HUES48 (cell line): ENCODE results near the gene PLEKHH1.
"Not testable (repeated sequence)": the region's sequence is repeated elsewhere in the genome, so short reads cannot be mapped to it uniquely, and the experiment has no call there.

Experiments used
- H3K27ac ChIP-seq: one replicate; pipeline ENCODE4 v1.7.0; 2013; ENCODE audit warnings: low read depth, low read length, inconsistent platforms
- H3K27me3 ChIP-seq: 2 replicates; pipeline ENCODE4 v1.6.1; 2013; ENCODE audit warnings: mild to moderate bottlenecking, low read length; ENCODE audit not compliant: control insufficient read depth, insufficient read depth
- H3K36me3 ChIP-seq: 2 replicates; pipeline ENCODE4 v1.6.1; 2013; ENCODE audit warnings: low read length; ENCODE audit not compliant: control insufficient read depth, insufficient read depth
- H3K4me1 ChIP-seq: 2 replicates; pipeline ENCODE4 v1.6.1; 2013; ENCODE audit warnings: mild to moderate bottlenecking, low read length; ENCODE audit not compliant: control insufficient read depth, insufficient read depth
- H3K4me3 ChIP-seq: 2 replicates; pipeline ENCODE4 v1.5.1; 2013; ENCODE audit warnings: mild to moderate bottlenecking, low read depth, low read length
- H3K9ac ChIP-seq: 2 replicates; pipeline ENCODE4 v1.6.1; 2013; ENCODE audit warnings: mild to moderate bottlenecking, low read depth, low read length, moderate library complexity
- H3K9me3 ChIP-seq: 2 replicates; pipeline ENCODE4 v1.6.1; 2013; ENCODE audit warnings: low read length; ENCODE audit not compliant: control insufficient read depth, insufficient read depth

The PLEKHH1 gene

DNA sequence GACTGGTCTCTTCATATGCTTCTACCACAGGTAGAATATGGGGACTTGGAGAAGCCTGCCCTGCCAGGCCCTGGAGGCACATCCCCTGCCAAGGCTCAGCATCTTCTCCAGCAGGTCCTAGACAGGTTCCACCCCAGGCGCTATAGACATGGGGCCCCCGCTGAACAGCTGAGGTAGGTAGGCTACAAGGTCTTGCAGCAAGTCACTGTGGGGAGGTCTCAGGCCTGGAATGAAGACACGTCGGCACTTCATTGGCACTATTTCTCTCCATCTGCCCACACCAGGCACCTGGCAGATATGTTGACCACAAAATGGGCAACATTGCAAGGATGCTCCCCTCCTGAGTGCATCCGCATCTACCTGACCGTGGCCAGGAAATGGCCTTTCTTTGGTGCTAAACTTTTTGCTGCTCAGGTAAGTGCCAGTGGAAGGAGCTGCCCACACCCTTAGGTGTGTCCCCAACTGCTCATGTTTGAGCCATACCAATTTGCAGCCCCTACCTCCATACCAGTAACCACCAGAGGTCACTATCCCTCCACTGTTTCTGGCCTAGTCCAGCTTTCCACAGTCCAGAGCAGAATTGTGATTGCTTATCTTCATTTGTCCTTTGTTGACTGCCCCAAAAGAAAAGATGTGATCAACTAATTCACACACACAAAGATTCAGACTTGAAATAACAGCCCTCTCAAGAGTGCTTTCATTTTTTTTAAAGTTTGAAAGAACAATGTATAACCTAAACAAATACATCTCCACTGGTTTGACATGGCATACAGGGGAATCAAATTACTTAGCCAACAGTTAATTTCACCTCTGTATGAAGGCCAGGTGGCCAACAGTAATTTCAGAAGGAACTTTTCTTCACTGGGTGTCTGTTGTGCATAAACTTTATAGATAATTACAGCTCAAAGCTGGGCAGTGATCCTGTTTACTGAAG lies 50.9 kb downstream of the PLEKHH1 start:
- no peaks in the 10 kb centered on the region for H3K27me3 ChIP-seq
- H3K27ac ChIP-seq, result no peak overlapping the region
- no peak overlapping the region for H3K9ac ChIP-seq
- no peak overlapping the region for H3K4me3 ChIP-seq
- no peaks in the 10 kb centered on the region for H3K9me3 ChIP-seq
- no peaks in the 10 kb centered on the region for H3K4me1 ChIP-seq
- H3K36me3 ChIP-seq, result peaks cover 65% of the 10 kb centered on the region

DNA sequence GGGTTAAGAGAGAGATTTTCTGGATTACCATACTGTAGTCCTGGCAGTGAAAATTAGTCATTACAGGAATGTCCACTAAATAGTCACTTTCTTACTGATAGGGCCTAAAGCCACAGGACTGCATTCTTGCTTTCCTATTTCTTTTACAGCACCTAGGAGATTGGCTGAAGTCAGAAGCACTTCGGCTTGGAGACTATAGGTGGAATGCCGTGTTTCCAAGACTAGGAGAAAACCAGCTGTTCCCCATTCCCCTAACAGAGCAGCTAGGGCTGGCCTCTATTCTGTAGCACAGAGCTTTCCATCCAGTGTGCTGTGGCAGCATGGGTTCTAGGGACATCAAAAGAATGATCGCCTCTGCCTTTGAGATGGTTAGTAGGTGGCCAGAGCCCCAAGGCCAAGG lies 51.9 kb downstream of the PLEKHH1 start:
- no peaks in the 10 kb centered on the region for H3K27me3 ChIP-seq
- no peak overlapping the region for H3K27ac ChIP-seq
- H3K9ac ChIP-seq, result no peak overlapping the region
- no peaks in the 10 kb centered on the region for H3K4me1 ChIP-seq
- H3K4me3 ChIP-seq, result no peak overlapping the region
- peaks cover 63% of the 10 kb centered on the region for H3K36me3 ChIP-seq
- no peaks in the 10 kb centered on the region for H3K9me3 ChIP-seq

DNA sequence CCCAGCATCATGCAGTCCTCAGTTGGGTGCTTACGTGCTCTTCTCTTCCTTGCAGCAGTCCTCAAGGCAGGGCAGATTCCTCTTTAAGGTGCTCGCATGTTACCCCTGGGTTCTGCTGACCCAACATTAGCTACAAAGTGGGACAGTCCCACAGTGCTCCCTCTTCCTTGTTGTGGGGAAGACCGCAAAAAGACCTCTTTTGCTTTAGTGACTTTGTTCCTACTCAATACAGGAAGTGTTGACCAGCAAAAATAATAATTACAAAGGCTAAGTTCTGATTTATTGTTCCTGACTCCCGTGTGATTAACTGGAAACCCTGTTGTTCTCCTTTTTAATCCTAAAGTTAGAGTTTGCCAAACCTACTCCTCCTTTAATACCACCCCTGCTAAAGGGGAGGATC lies 53.3 kb downstream of the PLEKHH1 start:
- peaks cover 52% of the 10 kb centered on the region for H3K36me3 ChIP-seq
- no peaks in the 10 kb centered on the region for H3K4me1 ChIP-seq
- no peak overlapping the region for H3K4me3 ChIP-seq
- no peak overlapping the region for H3K27ac ChIP-seq
- H3K27me3 ChIP-seq, result no peaks in the 10 kb centered on the region
- no peaks in the 10 kb centered on the region for H3K9me3 ChIP-seq
- H3K9ac ChIP-seq, result no peak overlapping the region

DNA sequence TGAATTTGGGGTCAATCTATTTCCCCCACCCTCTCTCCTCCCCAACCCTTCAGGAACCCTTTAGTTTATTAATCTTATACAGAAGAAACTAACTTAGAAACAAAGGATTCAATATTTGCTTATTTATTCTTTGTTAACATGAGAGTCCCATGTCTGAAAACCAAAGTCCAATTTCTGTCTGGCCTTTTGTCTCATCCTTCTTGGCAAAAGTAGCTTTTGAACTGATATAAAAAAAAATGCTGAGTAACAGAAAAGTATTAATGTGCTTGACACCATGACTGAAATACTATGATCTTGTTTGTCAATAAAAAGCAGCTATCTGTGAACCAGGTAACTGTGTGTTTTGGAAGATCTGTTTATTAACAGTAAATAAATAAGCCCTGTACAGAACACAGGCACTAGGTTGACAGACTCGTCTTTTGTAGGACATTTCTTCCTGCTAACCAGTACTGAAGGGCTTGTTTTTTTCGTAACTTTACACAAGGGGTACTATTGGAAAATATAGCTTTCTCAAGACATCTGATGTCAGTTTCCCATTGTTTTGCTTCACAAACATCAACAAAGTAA lies 56.2 kb downstream of the PLEKHH1 start:
- peaks cover 44% of the 10 kb centered on the region for H3K36me3 ChIP-seq
- no peak overlapping the region for H3K27ac ChIP-seq
- H3K9ac ChIP-seq, result no peak overlapping the region

DNA sequence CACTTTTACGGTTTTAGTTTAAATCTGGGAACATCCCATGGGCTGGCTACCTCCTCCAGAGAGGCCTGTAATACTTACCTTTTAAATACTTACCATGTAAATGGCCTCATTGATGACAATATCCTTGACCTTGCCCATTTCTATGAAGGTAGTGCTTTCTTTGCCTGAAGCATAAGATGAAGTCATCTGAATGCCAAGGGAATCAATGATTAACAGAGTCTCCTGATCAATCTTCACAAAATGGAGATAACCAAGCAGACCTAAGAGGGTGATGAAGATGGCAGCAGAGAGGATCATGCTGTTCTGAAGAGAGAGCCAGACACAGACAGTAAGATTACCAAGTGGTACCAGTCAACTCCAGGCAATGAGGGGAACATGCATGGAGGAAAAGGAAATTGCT lies 60.6 kb downstream of the PLEKHH1 start:
- H3K27ac ChIP-seq, H3K27me3 ChIP-seq, H3K9ac ChIP-seq, H3K4me1 ChIP-seq, H3K4me3 ChIP-seq, H3K9me3 ChIP-seq: not testable (repeated sequence)
- H3K36me3 ChIP-seq, result peaks cover 10% of the 10 kb centered on the region

More for the DNA sequence above, 56.2 kb downstream of the PLEKHH1 start:
- Histone ChIP-seq H3K4me1 (no peaks in the 10 kb centered on the region), H3K9me3 (no peaks in the 10 kb centered on the region), H3K4me3 (no peak overlapping the region), H3K27me3 (no peaks in the 10 kb centered on the region)

DNA sequence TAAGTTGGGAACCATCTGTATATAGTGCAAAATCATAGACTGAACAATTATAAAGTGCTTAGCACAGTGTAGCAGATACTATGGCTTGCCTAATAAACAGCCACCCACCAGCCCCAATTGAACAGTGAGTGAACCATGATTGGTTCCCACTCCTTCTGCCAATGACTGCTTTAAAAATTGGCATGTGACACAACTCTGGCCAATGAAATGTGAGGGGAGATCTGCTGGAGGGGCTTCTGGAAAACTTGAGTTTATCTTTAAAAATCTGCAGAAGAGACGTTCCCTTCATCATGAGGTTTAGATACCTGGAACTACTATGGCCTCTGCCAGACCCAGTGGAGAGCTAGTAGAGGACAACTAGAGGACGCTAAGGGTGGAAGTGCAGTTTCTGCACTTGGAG lies 62.3 kb downstream of the PLEKHH1 start:
- H3K4me1 ChIP-seq, result peaks cover 6% of the 10 kb centered on the region; the same call in 1 of the 2 replicates
- H3K9ac ChIP-seq, result no peak overlapping the region
- no peak overlapping the region for H3K27ac ChIP-seq
- no peak overlapping the region for H3K4me3 ChIP-seq
- H3K36me3 ChIP-seq, result no peaks in the 10 kb centered on the region
- H3K9me3 ChIP-seq, result no peaks in the 10 kb centered on the region
- peaks cover 12% of the 10 kb centered on the region for H3K27me3 ChIP-seq

DNA sequence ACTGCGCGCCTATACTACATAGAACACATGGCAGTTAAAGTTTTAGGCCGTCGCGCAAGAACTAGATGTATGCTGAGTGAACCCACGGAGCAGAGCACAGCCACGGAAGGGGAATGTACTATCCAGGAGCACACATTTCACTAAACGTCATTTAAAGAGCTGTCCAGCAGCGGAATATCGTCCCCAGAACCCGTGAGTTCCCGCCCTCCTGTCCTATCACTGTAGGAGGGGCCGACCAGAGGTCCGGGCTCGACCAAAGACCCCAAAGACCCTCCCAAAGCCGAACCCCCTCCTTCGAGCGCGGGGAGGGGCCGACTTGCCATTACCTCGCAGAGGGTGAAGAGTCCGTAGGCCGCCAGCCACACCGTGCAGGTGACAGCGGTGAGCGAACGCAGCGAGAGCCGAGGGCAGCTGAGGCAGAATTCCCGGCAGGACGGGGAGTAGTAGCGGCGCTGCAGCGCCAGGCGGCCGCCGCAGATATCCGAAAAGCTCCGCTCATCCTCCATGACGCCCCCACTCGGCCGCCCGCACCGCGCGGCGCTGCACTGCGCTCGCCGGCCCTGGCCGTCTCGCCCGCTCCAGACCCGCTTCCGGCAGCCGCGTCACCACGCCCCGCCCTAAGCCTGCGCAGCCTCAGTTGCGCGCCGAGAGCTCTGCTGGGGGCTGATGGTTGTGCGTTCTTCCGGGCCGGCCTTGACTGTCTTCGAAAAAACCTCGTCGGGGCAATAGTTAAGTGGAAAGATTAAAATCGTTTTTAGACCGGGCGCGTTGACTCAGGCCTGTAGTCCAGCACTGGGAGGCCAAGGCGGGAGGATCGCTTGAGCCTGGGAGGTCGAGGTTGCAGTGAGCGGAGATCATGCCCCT lies 66.8 kb downstream of the PLEKHH1 start, which contains the start of gene PIGH:
PIGH (minus strand) TSS at position 571 of the 864 bp plus-strand sequence; CDS start at position 506, 65 bp downstream.
- Histone ChIP-seq H3K9ac (no peak within 1 kb of the TSS; the same call in 1 of the 2 replicates), H3K36me3 (no peaks in the 10 kb centered on the region), H3K4me1 (peaks cover 6% of the 10 kb centered on the region; the same call in 1 of the 2 replicates), H3K9me3 (no peaks in the 10 kb centered on the region), H3K27ac (peak within 1 kb of the TSS; percentile 72), H3K27me3 (peaks cover 43% of the 10 kb centered on the region), H3K4me3 (peak within 1 kb of the TSS; percentile 79)

DNA sequence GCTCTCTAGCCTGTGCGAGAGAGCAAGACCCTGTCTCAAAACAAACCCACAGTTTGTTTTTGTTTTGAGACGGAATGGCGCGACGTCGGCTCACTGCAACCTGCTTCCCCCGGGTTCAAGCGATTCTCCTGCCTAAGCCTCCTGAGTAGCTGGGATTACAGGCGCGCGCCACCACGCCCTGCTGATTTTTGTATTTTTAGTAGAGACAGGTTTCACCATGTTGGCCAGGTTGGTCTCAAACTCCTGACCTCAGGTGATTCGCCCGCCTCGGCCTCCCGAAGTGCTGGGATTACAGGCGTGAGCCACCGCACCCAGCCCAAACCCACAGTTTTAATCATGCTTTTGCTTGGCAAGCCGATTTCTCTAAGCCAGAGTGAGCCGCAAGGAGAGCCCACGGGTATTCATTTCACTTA lies 67.5 kb downstream of the PLEKHH1 start:
- H3K4me1 ChIP-seq, result not testable (repeated sequence)

DNA sequence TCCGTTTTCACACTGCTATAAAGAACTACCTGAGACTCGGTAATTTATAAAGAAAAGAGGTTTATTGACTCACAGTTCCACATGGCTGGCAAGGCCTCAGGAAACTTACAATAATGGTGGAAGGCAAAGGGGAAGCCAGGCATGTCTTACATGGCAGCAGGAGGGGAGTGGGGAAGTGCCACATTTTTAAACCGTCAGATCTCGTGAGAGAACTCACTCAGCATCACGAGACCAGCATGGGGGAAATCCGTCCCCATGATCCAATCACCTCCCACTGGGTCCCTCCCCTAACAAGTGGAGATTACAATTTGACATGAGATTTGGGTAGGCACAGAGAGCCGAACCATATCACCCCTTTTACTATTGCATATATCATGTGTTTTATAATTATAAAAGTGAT lies 69.0 kb downstream of the PLEKHH1 start:
- Histone ChIP-seq H3K9me3 (no peaks in the 10 kb centered on the region), H3K36me3 (no peaks in the 10 kb centered on the region), H3K9ac (no peak overlapping the region), H3K4me1 (peaks cover 6% of the 10 kb centered on the region; the same call in 1 of the 2 replicates), H3K4me3 (no peak overlapping the region), H3K27ac (no peak overlapping the region), H3K27me3 (peaks cover 64% of the 10 kb centered on the region)

More for the DNA sequence above, 67.5 kb downstream of the PLEKHH1 start:
- H3K36me3 ChIP-seq, H3K9me3 ChIP-seq, H3K9ac ChIP-seq: not testable (repeated sequence)
- Histone ChIP-seq H3K4me3 (peak overlapping the region; percentile 79), H3K27me3 (peaks cover 49% of the 10 kb centered on the region), H3K27ac (peak overlapping the region; percentile 72)

DNA sequence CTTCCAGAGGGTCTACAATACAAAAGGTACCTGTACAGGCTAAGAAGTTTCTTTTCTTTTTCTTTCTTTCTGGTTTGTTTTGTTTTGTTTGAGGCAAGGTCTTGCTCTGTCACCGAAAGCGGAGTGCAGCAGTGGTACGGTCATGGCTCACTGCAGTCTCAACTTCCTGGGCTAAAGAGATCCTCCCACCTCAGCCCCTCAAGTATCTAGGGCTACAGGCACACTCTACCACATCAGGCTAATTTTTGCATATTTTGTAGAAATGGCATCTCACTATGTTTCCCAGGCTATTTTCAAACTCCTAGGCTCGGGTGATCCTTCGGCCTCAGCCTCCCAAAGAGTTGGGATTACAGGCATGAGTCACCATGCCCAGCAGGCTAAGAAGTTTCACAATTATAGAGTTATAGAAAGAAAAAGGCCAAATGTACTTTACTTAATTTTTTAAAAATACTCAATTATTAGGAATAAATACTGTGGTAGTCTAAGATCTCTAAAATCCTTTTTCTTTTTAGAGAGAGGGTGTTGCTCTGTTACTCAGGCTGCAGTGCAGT lies 70.0 kb downstream of the PLEKHH1 start:
- Histone ChIP-seq H3K36me3 (no peaks in the 10 kb centered on the region), H3K4me3 (no peak overlapping the region), H3K27ac (no peak overlapping the region), H3K9ac (no peak overlapping the region), H3K27me3 (peaks cover 74% of the 10 kb centered on the region), H3K4me1 (peaks cover 6% of the 10 kb centered on the region; the same call in 1 of the 2 replicates), H3K9me3 (no peaks in the 10 kb centered on the region)
